Ovary (tissue), 9 donors: ENCODE data around the gene TNS3. TPM values are rescaled to one million over a fixed set of nuclear protein-coding genes. Genes with fewer than 3 reads are reported as not detected.

ENCODE experiments used
- DNase-seq, 5 donors: peaks; one replicate each; pipeline ENCODE4 v3.0.0-alpha.2; 2019 to 2020
- H3K27ac ChIP-seq, 2 donors: fragments of 200-600 bp; one replicate each; pipeline versions ENCODE4 v1.5.1 to v1.8.0; 2019 to 2022
- H3K27me3 ChIP-seq: fragments of 200-600 bp; one replicate; pipeline ENCODE4 v1.8.0; 2022
- H3K36me3 ChIP-seq: fragments of 200-600 bp; sonication (generic); one replicate; pipeline ENCODE4 v1.5.1; 2019
- H3K4me1 ChIP-seq: one replicate; pipeline ENCODE4 v1.8.1; 2013; ENCODE audit warnings: mild to moderate bottlenecking, moderate library complexity; ENCODE audit not compliant: insufficient read depth
- H3K4me3 ChIP-seq: fragments of 200-600 bp; sonication (generic); one replicate; pipeline ENCODE4 v1.5.1; 2017
- H3K9me3 ChIP-seq, 2 donors: fragments of 200-600 bp in 1 of 2; sonication (generic) in 1 of 2; one replicate each; pipeline versions ENCODE4 v1.5.1 to v1.8.1; 2013 to 2019; ENCODE audit warnings: mild to moderate bottlenecking in 1 of 2, moderate library complexity in 1 of 2
- CTCF ChIP-seq, 3 donors: fragments of 450-650 bp in 2 of 3; fragments of 200-600 bp in 1 of 3; IDR thresholded peaks; one replicate each; pipeline versions ENCODE4 v1.5.1 to v1.8.0; 2016 to 2022; ENCODE audit warnings: antibody characterized with exemption in 3 of 3, mild to moderate bottlenecking in 1 of 3
- EP300 ChIP-seq: sonication (generic); formaldehyde crosslinking; IDR thresholded peaks from one replicate; pipeline ENCODE4 v1.6.1; 2017; ENCODE audit warnings: antibody characterized with exemption
- POLR2A ChIP-seq: fragments of 450-650 bp; IDR thresholded peaks from one replicate; pipeline ENCODE4 v1.6.1; 2017; ENCODE audit warnings: antibody characterized with exemption, mild to moderate bottlenecking, moderate library complexity
- WGBS, 3 donors: extraction: QIAGEN DNeasy Blood & Tissue Kit in 1 of 3; methylation state at CpG; one replicate each; pipeline versions ENCODE4 v1.1.5 to v1.1.7; 2013 to 2017; 5-methylcytosine and 5-hydroxymethylcytosine counted together
- intact Hi-C, 4 donors: fragments of 100-400 bp; cut with DNase I; formaldehyde crosslinking; loops; one replicate each; pipeline versions ENCODE4 v1.11.0 to v1.15.1; 2022 to 2023
- polyA plus RNA-seq, 2 donors: library from polyadenylated mRNA; stranded (reverse); fragments of 200-250 nt in 1 of 2; fragments of 350-450 nt in 1 of 2; fragmentation: Illumina TruSeq in 1 of 2; extraction: RNeasy Lipid Tissue Mini Kit (QIAGEN cat#74804) in 1 of 2; gene quantifications; one replicate each; pipeline ENCODE4 v1.2.3, GENCODE V29; 2013 to 2014
- total RNA-seq, 7 donors: library from RNA; depleted of rRNA in 2 of 7; stranded (reverse); fragments of >200 nt in 2 of 7; fragmentation: NEBNext Ultra II Directional in 3 of 7; extraction: Animal tissue kit (Norgen Biotek cat#: 25700) in 3 of 7; gene quantifications; one replicate each; pipeline versions ENCODE4 v1.1.0 to v1.2.4, GENCODE V29; 2016 to 2023
- donor health status: DM: no; HTN: no; CAD: no; lungs with moderate emphysema.
- donor health status: DM: no; HTN: no; CAD: no.
- donor health status: Bipolar disorder and iron deficiency.
- donor health status: DM: yes; HTN: yes; CAD: no.
- donor health status: DM: no; HTN: no; CAD: no.
- donor health status: DM: yes; HTN: yes; CAD: no.

Gene TNS3
- total and polyA plus RNA-seq, 9 donors = 36.6 to 137 (median 91.3) TPM

- Histone ChIP-seq H3K27me3 (no peaks in the 10 kb centered on the region), H3K4me1 (peaks cover 16% of the 10 kb centered on the region), H3K36me3 (no peaks in the 10 kb centered on the region), H3K4me3 (no peak overlapping the region), H3K27ac (no peak overlapping the region), H3K9me3 (no peaks in the 10 kb centered on the region)
- TF ChIP-seq EP300 = no peak
- TF ChIP-seq CTCF (IDR thresholded peaks at IDR 0.05) = no peak
- TF ChIP-seq POLR2A = no peak
- no peak for DNase-seq
- intact Hi-C loops = no loop called here
- 51 to 59% (median 55%) methylated on average over 10 to 11 of the region's 11 CpGs for WGBS, 3 donors
Observed at GRCh38 chr7:47375121-47375938, 206.6 kb downstream of the TNS3 start.

GRCh38 chr7:47374538-47374937, 207.4 kb downstream of the TNS3 start:
- Histone ChIP-seq H3K4me1 (peaks cover 11% of the 10 kb centered on the region), H3K9me3 (no peaks in the 10 kb centered on the region), H3K27ac (no peak overlapping the region), H3K36me3 (no peaks in the 10 kb centered on the region), H3K27me3 (no peaks in the 10 kb centered on the region), H3K4me3 (no peak overlapping the region)
- intact Hi-C loops = no loop called here
- 96 to 99% (median 97%) methylated on average over 3 of the region's 3 CpGs for WGBS, 3 donors
- TF ChIP-seq POLR2A = no peak
- TF ChIP-seq CTCF (IDR thresholded peaks at IDR 0.05) = no peak
- no peak for TF ChIP-seq EP300
- peak in 1 of 5 donors; percentile 9 for DNase-seq

GRCh38 chr7:47373871-47374451, 207.9 kb downstream of the TNS3 start:
- peak in 1 of 5 donors; percentile 14 for DNase-seq
- no peaks in the 10 kb centered on the region for H3K36me3 ChIP-seq
- TF ChIP-seq EP300 (no peak), POLR2A (no peak), CTCF (IDR thresholded peaks at IDR 0.05) (no peak)
- no peaks in the 10 kb centered on the region for H3K27me3 ChIP-seq
- intact Hi-C loops = no loop called here
- no peak overlapping the region for H3K4me3 ChIP-seq
- 81 to 89% (median 83%) methylated on average over 8 of the region's 8 CpGs for WGBS, 3 donors
- no peak overlapping the region for H3K27ac ChIP-seq
- H3K9me3 ChIP-seq = no peaks in the 10 kb centered on the region
- peaks cover 11% of the 10 kb centered on the region for H3K4me1 ChIP-seq

- Histone ChIP-seq H3K27ac (no peak overlapping the region), H3K9me3 (no peaks in the 10 kb centered on the region), H3K4me3 (no peak overlapping the region), H3K36me3 (no peaks in the 10 kb centered on the region), H3K27me3 (no peaks in the 10 kb centered on the region), H3K4me1 (peaks cover 11% of the 10 kb centered on the region)
- DNase-seq = peak; percentile 77 to 88 (median 83)
- 15 to 18% (median 15%) methylated on average over 10 of the region's 10 CpGs for WGBS, 3 donors
- intact Hi-C loops = no loop called here
- TF ChIP-seq POLR2A = no peak
- TF ChIP-seq EP300 = no peak
- TF ChIP-seq CTCF (IDR thresholded peaks at IDR 0.05) = no peak
Observed at GRCh38 chr7:47371733-47372368, 210.1 kb downstream of the TNS3 start.
